HEK293 (cell line): ENCODE data around the gene DNASE2.
"Not testable (repeated sequence)": the region's sequence is repeated elsewhere in the genome, so short reads cannot be mapped to it uniquely, and the experiment has no call there.

Source experiments
- CTCF ChIP-seq: fragments of 450-650 bp; formaldehyde crosslinking; IDR thresholded peaks from 2 replicates; pipeline ENCODE4 v1.5.1; 2016; ENCODE audit warnings: missing biosample characterization, missing genetic modification characterization
- PRDM10 ChIP-seq: fragments of 450-650 bp; formaldehyde crosslinking; IDR thresholded peaks from 2 replicates; pipeline ENCODE4 v1.5.1; 2016; ENCODE audit warnings: missing biosample characterization, missing genetic modification characterization
- ZNF621 ChIP-seq: fragments of 450-650 bp; formaldehyde crosslinking; IDR thresholded peaks from 2 replicates; pipeline ENCODE4 v1.5.1; 2017; ENCODE audit warnings: missing biosample characterization, missing genetic modification characterization
- ZNF623 ChIP-seq: fragments of 450-650 bp; formaldehyde crosslinking; IDR thresholded peaks from 2 replicates; pipeline ENCODE4 v1.5.1; 2016; ENCODE audit warnings: missing biosample characterization, missing genetic modification characterization
- ZNF701 ChIP-seq: fragments of 450-650 bp; formaldehyde crosslinking; IDR thresholded peaks from 2 replicates; pipeline ENCODE4 v1.5.1; 2016; ENCODE audit warnings: missing biosample characterization, missing genetic modification characterization
- ZNF76 ChIP-seq: fragments of 450-650 bp; formaldehyde crosslinking; IDR thresholded peaks from 2 replicates; pipeline ENCODE4; 2016; ENCODE audit warnings: low read depth, missing biosample characterization, missing genetic modification characterization, borderline replicate concordance
- ZNF777 ChIP-seq: fragments of 450-650 bp; formaldehyde crosslinking; IDR thresholded peaks from 2 replicates; pipeline ENCODE4 v1.5.1; 2017; ENCODE audit warnings: missing biosample characterization, missing genetic modification characterization, borderline replicate concordance

DNA sequence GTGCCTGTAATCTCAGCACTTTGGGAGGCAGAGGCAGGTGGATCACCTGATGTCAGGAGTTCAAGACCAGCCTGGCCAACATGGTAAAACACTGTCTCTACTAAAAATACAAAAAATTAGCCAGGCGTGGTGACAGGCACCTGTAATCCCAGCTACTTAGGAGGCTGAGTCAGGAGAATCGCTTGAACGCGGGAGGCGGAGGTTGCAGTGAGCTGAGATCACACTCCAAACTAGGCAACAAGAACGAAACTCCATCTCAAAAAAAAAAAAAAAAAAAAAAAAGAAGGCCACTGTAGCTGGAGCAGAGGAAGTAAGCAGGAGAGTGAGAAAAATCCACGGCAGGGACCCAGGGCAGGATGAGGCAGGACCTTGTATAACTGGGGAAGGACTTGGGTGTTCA lies 34.6 kb downstream of the DNASE2 start:
- not testable (repeated sequence) for TF ChIP-seq CTCF (tag by site-specific recombination); ZNF76 (tag by site-specific recombination); ZNF621; ZNF701 (tag by site-specific recombination); PRDM10; ZNF623 (tag by site-specific recombination); ZNF777 (tag by site-specific recombination)
